ENCODE measurements around the gene SMC5.
"Not testable (repeated sequence)": the region's sequence is repeated elsewhere in the genome, so short reads cannot be mapped to it uniquely, and the experiment has no call there.

SMC5 gene

GRCh38 chr9:70278305-70278704 is 19.5 kb downstream of the SMC5 start:
- no peak for DNase-seq

- DNase-seq = no peak
Observed at GRCh38 chr9:70283848-70284247, 25.1 kb downstream of the SMC5 start.

GRCh38 chr9:70285246-70285645 is 26.5 kb downstream of the SMC5 start:
- DNase-seq = no peak

DNA sequence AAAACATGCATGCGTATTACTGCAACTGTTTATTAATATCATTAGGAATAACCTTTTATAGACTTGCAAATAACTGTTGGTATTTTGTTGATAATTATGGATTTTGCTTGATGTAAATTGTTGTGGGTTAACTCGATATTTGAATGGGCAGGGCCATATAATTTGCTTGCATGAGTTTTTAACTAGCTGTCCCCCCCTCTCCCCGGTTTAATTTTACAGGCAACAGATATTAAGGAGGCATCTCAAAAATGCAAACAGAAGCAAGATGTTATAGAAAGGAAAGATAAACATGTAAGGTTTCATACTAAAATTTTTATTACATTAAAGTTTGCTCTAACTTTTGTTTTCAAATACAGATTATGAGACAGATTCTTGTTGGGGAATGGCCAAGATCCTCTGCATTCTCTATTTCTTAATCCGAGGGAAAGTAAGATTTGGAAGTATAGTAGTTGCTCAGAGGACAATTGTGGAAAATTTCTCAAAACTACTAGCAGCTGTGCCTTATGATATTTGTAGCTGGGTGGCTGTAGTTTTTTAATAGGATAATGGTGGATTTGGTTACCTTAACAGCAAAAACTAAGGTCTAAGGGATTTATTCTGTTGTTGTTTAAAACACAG is 27.3 kb downstream of the SMC5 start:
- DNase-seq = no peak

DNA sequence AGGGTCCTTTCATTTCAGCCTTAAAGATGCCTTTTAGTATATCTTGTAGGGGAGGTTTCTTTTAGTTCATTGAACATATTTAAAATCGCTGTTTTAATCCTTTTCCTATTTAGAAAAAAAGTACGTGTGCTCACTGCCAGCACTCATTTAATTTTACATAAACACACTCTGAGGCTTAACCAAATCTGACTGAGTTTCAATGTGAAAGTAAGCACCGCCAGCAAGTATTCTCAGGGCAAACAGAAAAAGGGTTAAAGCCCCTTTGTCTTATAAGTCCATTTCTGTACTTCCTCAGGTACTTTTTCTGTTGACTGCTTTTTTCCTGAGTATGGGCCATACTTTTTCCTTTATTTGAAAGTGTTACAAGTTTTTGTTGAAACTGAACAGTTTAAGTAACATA is 31.8 kb downstream of the SMC5 start:
- DNase-seq = no peak

DNA sequence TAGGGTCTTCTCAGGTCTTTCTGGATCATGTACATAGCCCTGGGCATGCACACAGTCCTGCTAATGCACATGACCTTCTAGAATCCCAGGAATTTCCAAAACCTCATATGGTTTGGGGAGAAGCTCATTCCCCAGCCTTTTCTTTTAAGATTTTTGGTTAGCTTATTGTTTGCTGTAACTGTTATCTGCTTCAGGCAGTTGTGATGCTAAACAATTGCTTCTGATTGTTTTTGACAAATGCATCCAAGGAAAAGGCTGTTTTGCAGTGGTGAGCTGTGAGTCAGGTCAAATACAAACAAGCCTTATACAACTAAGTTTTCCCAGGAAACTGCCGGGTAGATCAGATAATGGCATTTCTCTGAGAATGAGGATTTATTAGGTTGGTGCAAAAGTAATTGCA is 32.7 kb downstream of the SMC5 start:
- DNase-seq = no peak

GRCh38 chr9:70292253-70292652 is 33.5 kb downstream of the SMC5 start:
- DNase-seq = no peak

DNA sequence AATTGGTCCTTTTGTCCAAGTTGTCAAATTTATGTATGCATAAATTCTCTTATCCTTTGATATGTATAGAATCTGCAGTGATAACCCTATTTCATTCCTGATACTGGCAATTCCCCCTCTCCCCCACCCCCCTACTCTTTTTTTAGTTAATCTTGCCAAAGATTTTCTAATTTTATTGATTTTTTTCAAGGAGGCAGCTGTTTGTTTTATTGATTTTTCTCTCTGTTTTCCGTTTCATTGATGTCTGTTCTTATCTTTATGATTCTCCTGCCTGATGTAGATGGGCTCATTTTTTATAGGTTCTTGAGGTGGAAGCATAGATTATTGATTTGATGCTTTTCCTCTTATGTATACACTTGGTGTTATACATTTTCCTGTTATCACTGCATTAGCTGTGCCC is 34.4 kb downstream of the SMC5 start:
- no peak for DNase-seq

GRCh38 chr9:70297141-70297540 is 38.4 kb downstream of the SMC5 start:
- DNase-seq = no peak

DNA sequence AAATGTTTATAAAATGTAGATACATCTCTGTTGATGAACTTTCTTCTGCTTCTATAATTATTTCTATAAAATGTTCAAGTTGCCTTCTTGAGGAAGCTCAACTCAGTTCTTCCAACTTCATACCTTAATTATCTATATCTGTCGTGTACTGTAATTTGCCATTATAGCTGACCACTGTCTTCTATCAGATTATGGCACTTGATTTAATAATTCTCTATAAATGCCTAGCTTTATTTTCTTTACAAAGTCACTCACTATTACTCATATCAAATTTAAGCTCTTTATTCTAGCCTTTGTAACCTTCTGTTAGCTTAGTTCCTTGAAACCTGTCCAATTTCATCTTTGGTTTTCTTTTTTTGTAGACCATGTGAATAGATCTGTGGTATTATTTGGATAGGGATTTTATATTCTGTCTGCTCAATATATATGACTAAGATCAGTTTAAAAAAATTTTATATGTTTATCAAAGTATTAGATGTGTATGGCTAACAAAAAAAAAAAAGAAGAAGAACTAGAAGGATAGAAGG is 39.5 kb downstream of the SMC5 start:
- DNase-seq = no peak

- no peak for DNase-seq
Observed at GRCh38 chr9:70303268-70303667, 44.5 kb downstream of the SMC5 start.

GRCh38 chr9:70304810-70305209 is 46.0 kb downstream of the SMC5 start:
- DNase-seq = no peak

GRCh38 chr9:70315389-70315788 is 56.6 kb downstream of the SMC5 start:
- DNase-seq = no peak

DNA sequence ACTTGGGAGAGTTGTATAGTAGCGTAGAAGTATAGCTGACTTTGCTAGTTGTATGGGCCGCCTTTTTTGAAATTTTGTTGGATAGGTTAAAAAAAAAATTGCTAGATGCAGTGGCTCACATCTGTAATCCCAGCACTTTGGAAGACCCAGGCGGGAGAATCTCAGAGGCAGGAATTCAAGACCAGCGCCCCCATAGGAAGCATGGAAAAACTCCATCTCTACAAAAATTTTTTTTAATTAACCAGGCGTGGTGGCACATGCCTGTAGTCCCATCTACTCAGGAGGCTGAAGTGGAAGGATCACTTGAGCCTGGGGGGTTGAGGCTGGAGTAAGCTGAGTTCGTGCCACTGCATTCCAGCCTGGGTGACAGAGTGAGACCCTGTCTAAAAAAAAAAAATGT is 59.2 kb downstream of the SMC5 start:
- DNase-seq = no peak

DNA sequence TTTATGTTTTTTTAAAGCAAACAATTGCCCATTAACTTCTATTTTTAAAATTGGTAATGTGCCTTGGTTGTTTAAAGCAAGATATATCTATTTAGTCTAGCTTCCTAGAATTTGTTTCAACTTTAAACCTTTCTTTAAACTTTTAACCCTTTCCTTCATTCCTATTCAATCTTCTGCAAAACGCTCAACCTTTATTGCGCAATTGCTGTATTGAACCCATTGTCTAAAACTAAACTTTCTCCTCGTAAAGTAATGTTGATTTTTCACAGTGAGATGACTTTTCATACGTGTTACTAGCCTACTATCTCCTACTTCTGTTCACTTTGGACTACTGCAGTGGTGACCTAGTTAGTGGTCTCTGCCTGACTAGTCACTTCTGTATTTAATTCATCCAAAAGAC is 63.3 kb downstream of the SMC5 start:
- DNase-seq = no peak

DNA sequence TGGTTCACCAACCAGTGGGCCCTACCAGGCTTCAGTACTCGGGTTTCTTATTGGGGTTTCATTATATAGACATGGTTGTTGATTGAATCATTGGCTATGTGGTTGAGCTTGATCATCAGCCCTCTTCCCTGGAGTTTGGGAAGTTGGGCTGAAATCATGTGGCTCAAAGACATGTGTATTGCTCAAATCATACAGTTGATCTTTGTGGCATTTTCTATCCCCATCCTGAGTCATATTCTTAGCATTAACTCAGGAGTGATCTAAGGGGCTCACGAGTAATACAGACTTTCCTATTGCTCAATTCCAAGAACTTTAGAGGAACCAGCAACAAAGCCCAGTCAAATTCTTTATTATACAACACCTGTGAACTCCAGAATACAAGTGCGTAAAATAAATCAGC is 66.2 kb downstream of the SMC5 start:
- DNase-seq = no peak

DNA sequence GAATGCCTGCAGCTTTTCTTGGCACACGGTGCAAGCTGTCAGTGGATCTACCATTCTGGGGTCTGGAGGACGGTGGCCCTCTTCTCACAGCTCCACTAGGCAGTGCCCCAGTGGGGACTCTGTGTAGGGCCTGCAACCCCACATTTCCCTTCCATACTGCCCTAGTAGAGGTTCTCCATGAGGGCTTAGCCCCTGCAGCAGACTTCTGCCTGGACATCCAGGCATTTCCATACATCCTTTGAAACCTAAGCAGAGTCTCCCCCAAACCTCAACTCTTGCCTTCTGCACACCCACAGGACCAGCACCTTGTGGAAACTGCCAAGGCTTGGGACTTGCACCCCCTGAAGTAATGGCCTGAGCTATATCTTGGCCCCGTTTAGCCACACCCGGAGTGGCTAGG is 69.8 kb downstream of the SMC5 start:
- not testable (repeated sequence) for DNase-seq

GRCh38 chr9:70340572-70340971 is 81.8 kb downstream of the SMC5 start:
- DNase-seq = peak; percentile 6

GRCh38 chr9:70347046-70347445 is 88.3 kb downstream of the SMC5 start:
- no peak for DNase-seq

- DNase-seq = no peak
Observed at GRCh38 chr9:70352356-70352755, 93.6 kb downstream of the SMC5 start.

- DNase-seq = no peak
Observed at GRCh38 chr9:70352802-70353201, 94.0 kb downstream of the SMC5 start.

GRCh38 chr9:70355801-70356200 is 97.0 kb downstream of the SMC5 start:
- no peak for DNase-seq

DNA sequence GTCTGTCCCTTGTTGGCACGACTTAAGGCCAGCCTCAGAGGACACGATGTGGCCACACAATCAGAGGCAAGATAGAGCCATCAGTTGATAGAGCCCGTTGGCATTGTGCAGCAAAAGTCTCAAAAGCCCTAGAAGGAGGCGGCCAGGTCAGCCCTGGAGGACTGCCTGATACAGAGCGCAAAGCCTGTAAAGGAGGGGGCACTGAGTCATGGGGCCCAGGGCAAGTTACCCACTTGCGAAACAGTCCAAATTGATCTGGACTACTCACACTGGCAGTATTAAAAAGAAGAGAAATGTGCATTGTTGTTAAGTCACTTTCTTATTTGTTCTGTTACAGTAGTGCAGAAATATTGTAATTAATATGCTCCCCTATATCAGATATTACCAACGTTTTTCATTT is 104.2 kb downstream of the SMC5 start:
- no peak for DNase-seq

DNA sequence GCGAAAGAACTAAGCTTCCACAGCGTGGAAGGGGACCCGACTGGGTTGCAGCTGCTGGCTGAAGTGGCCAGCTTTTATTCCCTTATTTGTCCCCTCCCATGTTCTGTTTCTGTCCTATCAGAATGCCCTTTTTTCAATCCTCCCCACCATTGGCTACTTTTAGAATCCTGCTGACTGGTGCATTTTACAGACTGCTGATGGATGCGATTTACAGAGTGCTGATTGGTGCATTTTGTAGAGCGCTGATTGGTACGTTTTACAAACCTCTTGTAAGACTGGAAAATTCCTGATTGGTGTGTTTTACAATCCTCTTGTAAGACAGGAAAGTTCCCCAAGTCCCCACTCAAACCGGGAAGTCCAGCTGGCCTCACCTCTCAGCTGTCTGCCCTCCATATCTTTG is 105.0 kb downstream of the SMC5 start:
- DNase-seq = no peak

- DNase-seq = no peak
Observed at GRCh38 chr9:70367305-70367930, 108.6 kb downstream of the SMC5 start.

Measured in COR-L47 (cell line).